ENCODE data around the gene VIPR2.
"Not testable (repeated sequence)": the region's sequence is repeated elsewhere in the genome, so short reads cannot be mapped to it uniquely, and the experiment has no call there.

VIPR2 gene

DNA sequence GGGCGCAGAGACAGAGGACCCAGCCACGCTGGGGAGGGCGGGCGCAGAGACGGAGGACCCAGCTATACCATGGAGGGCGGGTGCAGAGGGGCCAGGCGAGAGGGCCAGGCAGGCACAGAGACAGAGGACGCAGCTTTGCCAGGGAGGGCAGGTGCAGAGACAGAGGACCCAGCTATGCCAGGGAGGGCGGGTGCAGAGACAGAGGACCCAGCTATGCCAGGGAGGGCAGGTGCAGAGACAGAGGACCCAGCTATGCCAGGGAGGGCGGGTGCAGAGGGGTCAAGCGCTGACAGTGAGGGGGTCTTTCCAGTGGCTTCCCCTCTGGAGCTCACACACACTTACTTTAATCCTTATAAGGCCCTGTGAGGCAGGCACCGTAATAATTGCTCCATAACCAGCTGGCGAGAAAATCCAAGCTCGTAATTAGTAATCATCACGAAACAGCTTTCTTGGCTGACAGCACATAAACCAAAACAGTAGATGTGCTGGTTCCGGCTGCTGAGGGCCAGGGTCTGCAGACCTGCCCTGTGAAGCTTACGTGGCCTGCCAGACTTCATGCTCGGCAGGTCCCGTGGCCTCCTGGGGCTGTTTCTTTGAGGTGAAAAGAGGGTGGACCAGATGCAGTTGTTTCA lies 137.2 kb downstream of the VIPR2 start:
- DNase-seq (ENCODE audit: low spot score) = no peak

DNA sequence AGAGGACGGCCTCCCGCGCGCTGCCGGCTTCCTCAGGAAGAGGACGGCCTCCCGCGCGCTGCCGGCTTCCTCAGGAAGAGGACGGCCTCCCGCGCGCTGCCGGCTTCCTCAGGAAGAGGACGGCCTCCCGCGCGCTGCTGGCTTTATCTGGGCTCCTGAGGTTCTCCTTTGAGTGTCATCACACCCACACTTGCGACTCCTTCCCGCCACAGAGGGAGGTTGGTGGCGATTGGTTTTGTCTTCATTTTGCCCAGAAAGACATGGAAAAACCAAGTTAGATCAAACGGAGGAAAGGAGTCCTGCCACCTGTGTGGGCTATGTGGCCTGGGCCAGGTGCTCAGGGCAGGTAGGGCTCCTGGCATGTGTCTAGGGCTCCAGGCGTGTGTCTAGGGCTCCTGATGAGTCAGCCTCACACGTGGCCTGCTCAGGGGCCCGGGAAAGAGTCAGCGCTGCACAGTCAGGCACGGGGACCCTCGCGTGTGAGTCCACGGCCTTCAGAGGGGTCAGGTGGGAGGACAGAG lies 138.0 kb downstream of the VIPR2 start:
- no peak for DNase-seq (ENCODE audit: low spot score)

- not testable (repeated sequence) for DNase-seq (ENCODE audit: low spot score)
Observed at GRCh38 chr7:159006022-159006609, 138.6 kb downstream of the VIPR2 start.

DNA sequence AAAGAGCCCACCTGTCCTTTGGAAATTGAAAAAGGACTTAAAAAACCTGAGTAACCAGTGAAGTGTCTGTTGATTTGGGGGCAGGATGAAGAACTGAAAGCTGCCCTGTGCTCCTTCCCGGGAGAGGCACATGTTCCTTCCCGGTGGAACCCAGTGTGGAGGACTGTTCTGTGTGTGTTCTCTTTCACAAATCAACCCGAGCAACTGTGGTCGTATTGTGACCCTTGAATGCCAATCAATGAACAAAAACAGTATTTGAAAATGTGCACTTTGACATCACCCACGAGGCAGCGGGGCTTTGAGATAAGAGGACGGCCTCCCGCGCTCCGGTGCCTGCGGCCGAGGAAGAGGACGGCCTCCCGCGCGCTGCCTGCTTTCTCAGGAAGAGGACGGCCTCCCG lies 139.0 kb downstream of the VIPR2 start:
- DNase-seq (ENCODE audit: low spot score) = no peak

GRCh38 chr7:159004411-159004810 lies 140.3 kb downstream of the VIPR2 start:
- no peak for DNase-seq (ENCODE audit: low spot score)

GRCh38 chr7:159001811-159002210 lies 142.9 kb downstream of the VIPR2 start:
- no peak for DNase-seq (ENCODE audit: low spot score)

DNA sequence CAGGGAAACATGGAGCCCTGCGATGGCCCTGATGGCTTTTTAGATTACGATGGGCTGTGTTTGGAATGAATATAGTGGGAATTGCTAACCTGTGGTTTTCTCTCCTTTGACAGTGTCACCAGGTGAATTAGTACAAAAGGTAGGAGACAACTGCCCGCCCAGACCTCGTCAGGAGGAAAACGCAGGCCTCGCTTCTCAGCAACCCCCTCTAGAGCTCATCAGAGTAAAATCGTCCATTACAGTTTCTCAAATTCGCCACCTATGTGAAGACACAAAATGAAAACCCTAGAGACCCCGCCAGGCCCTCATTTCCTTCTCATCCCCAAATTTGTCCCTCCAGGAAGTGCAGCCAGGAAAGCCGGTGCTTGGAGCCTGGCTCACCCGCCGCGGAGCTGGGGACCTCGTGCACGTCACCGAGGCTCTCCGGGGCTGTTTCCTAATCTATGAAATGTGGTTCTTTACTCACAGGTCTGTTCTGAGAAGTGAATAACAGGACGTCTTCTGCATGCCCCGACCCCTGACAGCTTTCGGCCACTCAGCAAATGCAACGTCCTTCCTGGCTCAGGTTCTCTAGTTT lies 143.7 kb downstream of the VIPR2 start:
- no peak for DNase-seq (ENCODE audit: low spot score)

- DNase-seq (ENCODE audit: low spot score) = no peak
Observed at GRCh38 chr7:159000070-159000469, 144.6 kb downstream of the VIPR2 start.

DNA sequence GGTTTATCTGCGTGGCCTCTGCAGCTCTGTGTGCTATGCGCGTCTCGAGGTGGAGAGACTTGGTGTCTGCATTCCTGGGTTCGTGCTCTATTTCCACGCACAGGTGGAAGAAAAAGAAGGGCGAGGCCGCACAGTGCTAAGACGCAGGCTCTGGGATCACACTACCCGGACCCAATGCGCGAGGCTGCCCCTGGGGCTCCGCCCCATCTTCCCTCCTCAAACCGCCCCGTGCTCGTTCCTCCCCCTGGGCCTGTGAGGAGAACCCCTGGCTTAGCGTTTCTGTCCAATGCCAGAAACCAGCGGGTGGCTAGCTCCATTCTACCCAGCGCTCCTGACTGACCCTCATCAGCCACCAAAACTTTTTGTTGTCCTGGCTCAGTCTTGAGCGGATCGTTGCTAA lies 145.2 kb downstream of the VIPR2 start:
- no peak for DNase-seq (ENCODE audit: low spot score)

- DNase-seq (ENCODE audit: low spot score) = not testable (repeated sequence)
Observed at GRCh38 chr7:158998261-158998660, 146.4 kb downstream of the VIPR2 start.

GRCh38 chr7:158997471-158997870 lies 147.2 kb downstream of the VIPR2 start:
- no peak for DNase-seq (ENCODE audit: low spot score)

DNA sequence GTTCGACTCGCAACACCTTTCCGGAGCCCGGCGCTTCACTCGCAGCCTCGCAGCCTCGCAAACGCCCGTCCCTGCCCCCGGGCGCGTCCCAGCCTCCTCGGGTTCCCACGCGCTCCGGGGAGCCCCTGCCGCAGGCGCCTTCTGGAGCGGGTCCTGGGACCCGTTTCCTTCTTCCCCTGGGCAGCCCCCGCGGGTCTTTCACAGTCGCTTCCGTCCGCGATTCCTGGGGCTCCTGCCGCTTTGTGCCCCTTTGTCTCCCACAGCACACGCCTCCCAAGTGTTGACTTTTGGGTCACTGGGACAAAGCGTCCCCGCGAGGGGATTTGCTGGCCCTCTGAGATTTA lies 147.6 kb downstream of the VIPR2 start:
- no peak for DNase-seq (ENCODE audit: low spot score)

- no peak for DNase-seq (ENCODE audit: low spot score)
Observed at GRCh38 chr7:158996214-158997109, 148.2 kb downstream of the VIPR2 start.

DNA sequence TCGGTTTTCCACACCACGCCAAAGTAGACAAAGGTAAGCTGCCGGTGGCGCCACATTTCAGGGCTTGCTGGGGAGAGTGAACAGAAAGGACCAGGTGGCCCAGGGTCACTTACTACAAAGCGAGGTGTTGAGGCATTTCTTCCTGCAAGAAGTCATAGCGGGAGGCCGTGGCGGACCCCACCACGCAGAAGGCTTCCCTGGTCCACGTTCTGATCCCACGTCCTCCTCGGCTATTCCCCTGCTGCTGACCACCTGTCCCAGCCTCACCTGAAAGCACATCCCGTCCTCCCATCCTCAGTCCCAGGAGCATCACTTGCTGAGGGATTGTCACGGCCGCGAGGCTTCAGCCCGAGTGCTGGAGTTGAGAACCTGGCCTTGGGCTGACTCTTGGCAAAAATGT lies 149.2 kb downstream of the VIPR2 start:
- no peak for DNase-seq (ENCODE audit: low spot score)

GRCh38 chr7:158994687-158995086 lies 150.0 kb downstream of the VIPR2 start:
- no peak for DNase-seq (ENCODE audit: low spot score)

- no peak for DNase-seq (ENCODE audit: low spot score)
Observed at GRCh38 chr7:158993591-158993990, 151.1 kb downstream of the VIPR2 start.

GRCh38 chr7:158992759-158993158 lies 151.9 kb downstream of the VIPR2 start:
- DNase-seq (ENCODE audit: low spot score) = no peak

DNA sequence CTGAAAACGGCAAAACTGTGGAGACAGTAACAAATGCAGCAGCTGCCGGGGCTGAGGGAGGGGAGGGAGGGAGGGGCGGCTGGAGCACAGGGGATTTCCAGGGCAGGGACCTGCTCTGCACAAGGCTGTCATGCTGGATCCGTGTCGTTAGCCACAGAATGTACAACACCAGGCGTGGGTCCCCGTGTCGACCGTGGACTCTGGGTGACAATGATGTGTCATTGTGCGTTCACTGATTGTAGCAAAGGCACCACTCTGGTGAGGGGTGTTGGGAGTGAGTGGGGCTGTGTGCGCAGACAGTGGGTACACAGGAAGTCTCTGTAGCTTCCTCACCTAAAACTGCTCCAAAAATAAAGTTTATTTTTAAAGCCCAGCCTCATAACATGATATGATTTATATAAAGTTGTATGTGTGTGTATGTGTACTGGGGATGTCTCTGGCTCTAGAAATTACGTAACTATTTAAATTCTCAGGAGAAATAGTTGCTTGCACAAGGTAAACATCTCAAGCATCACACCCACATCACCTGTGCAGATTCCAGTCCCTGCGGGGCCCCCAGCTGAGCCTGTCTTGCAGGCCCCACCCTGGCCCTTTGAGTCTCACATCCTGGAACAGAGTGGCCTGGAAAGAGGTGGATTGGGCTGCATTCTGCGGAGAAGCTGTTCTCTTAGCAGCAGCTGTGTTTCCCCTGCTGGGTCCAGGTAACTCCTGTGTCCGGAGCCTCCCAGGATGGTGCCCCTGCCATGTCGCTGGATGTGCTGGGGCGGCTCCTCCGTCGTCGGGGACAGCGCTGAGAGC lies 152.6 kb downstream of the VIPR2 start:
- no peak for DNase-seq (ENCODE audit: low spot score)

- DNase-seq (ENCODE audit: low spot score) = no peak
Observed at GRCh38 chr7:158988996-158989395, 155.7 kb downstream of the VIPR2 start.

GRCh38 chr7:158988302-158988862 lies 156.3 kb downstream of the VIPR2 start:
- DNase-seq (ENCODE audit: low spot score) = no peak

DNA sequence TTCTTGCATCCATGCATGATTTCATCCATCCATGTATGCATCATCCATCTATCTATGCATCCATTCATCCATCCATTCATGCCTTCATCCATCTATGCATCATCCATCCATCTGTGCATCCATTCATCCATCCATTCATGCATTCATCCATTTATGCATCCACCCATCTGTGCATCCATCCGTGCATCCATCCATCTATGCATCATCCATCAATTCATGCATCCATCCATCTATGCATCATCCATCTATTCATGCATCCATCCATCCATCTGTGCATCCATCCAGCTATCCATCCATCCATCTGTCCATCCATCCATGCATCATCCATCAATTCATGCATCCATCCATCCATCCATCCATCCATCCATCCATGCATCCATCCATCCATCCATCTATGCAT lies 157.0 kb downstream of the VIPR2 start:
- DNase-seq (ENCODE audit: low spot score) = no peak

Data from cerebellar cortex (tissue), 1 donor.